Type B pancreatic cell (in vitro differentiated cells): ENCODE data around the gene CHMP1A. TPM values are rescaled to one million over a fixed set of nuclear protein-coding genes. Genes with fewer than 3 reads are reported as not detected.

Source experiments
- DNase-seq: peaks from one replicate; pipeline ENCODE4 v3.0.0; 2021; ENCODE audit warnings: mixed read lengths; ENCODE audit not compliant: unreplicated experiment; ENCODE audit errors: extremely low spot score
- H3K27ac Mint-ChIP-seq: 2 replicates; pipeline ENCODE4 v1.8.0; 2021; ENCODE audit warnings: mild to moderate bottlenecking, mixed read lengths
- H3K27me3 Mint-ChIP-seq: 2 replicates; pipeline ENCODE4 v1.8.0; 2021; ENCODE audit warnings: mixed read lengths
- H3K36me3 Mint-ChIP-seq: 2 replicates; pipeline ENCODE4 v1.8.0; 2021; ENCODE audit warnings: mixed read lengths
- H3K4me1 Mint-ChIP-seq: one replicate; pipeline ENCODE4 v1.8.0; 2021; ENCODE audit warnings: mixed read lengths; ENCODE audit not compliant: unreplicated experiment
- H3K4me3 Mint-ChIP-seq: 2 replicates; pipeline ENCODE4 v1.8.0; 2021; ENCODE audit warnings: mild to moderate bottlenecking, mixed read lengths
- H3K9me3 Mint-ChIP-seq: 2 replicates; pipeline ENCODE4 v1.8.0; 2021; ENCODE audit warnings: mixed read lengths
- CTCF ChIP-seq: fragments of 200-600 bp; sonication (generic); conservative IDR thresholded peaks from 2 replicates; pipeline ENCODE4 v1.5.0; 2021; ENCODE audit warnings: antibody characterized with exemption, mild to moderate bottlenecking
- total RNA-seq: library from RNA; stranded (reverse); gene quantifications from 2 replicates; pipeline ENCODE4 v1.2.1, GENCODE V29; 2021; ENCODE audit warnings: low replicate concordance

The CHMP1A gene
- total RNA-seq, 1 donor from 2014 or later = 93.4 TPM

GRCh38 chr16:89621136-89621697 is 36.3 kb downstream of the CHMP1A start:
- H3K36me3 Mint-ChIP-seq = no peaks in the 10 kb centered on the region
- no peak for TF ChIP-seq CTCF
- H3K27ac Mint-ChIP-seq = no peak overlapping the region
- H3K9me3 Mint-ChIP-seq = no peaks in the 10 kb centered on the region
- H3K4me1 Mint-ChIP-seq = peaks cover 41% of the 10 kb centered on the region
- H3K4me3 Mint-ChIP-seq = no peak overlapping the region
- H3K27me3 Mint-ChIP-seq = peaks cover 21% of the 10 kb centered on the region
- no peak for DNase-seq

- DNase-seq = no peak
- Mint-ChIP-seq H3K27me3 (peaks cover 20% of the 10 kb centered on the region), H3K4me3 (no peak overlapping the region), H3K4me1 (peaks cover 40% of the 10 kb centered on the region), H3K27ac (no peak overlapping the region), H3K9me3 (no peaks in the 10 kb centered on the region), H3K36me3 (no peaks in the 10 kb centered on the region)
- TF ChIP-seq CTCF = no peak
Observed at GRCh38 chr16:89620406-89620841, 37.1 kb downstream of the CHMP1A start.

GRCh38 chr16:89619840-89620239 is 37.7 kb downstream of the CHMP1A start:
- no peak for DNase-seq
- Mint-ChIP-seq H3K27me3 (peaks cover 15% of the 10 kb centered on the region), H3K4me3 (no peak overlapping the region), H3K9me3 (no peaks in the 10 kb centered on the region), H3K27ac (no peak overlapping the region), H3K36me3 (no peaks in the 10 kb centered on the region), H3K4me1 (peaks cover 34% of the 10 kb centered on the region)
- no peak for TF ChIP-seq CTCF

GRCh38 chr16:89618109-89618998 is 39.2 kb downstream of the CHMP1A start:
- H3K36me3 Mint-ChIP-seq = no peaks in the 10 kb centered on the region
- no peaks in the 10 kb centered on the region for H3K9me3 Mint-ChIP-seq
- TF ChIP-seq CTCF = no peak
- H3K4me1 Mint-ChIP-seq = peaks cover 23% of the 10 kb centered on the region
- H3K27ac Mint-ChIP-seq = no peak overlapping the region
- H3K27me3 Mint-ChIP-seq = peaks cover 8% of the 10 kb centered on the region
- DNase-seq = no peak
- no peak overlapping the region for H3K4me3 Mint-ChIP-seq

GRCh38 chr16:89617036-89617435 is 40.5 kb downstream of the CHMP1A start:
- Mint-ChIP-seq H3K27ac (no peak overlapping the region), H3K36me3 (no peaks in the 10 kb centered on the region), H3K4me3 (no peak overlapping the region), H3K9me3 (no peaks in the 10 kb centered on the region), H3K27me3 (peaks cover 6% of the 10 kb centered on the region), H3K4me1 (peaks cover 27% of the 10 kb centered on the region)
- DNase-seq = no peak
- no peak for TF ChIP-seq CTCF
